ENCODE data around the gene TOM1L2. TPM values are rescaled to one million over a fixed set of nuclear protein-coding genes. Genes with fewer than 3 reads are reported as not detected.

TOM1L2 gene
- polyA plus RNA-seq, 1 donor from 2014 or later = 40.9 TPM

- Histone ChIP-seq H3F3A (ENCODE audit: insufficient read depth, low read length, poor library complexity, severe bottlenecking) (no peaks in the 10 kb centered on the region), H3K4me3 (ENCODE audit: low read length) (no peak overlapping the region), H3K79me2 (replicated peaks; ENCODE audit: insufficient read depth, low read length) (no peaks in the 10 kb centered on the region), H3K9me3 (ENCODE audit: low read length) (no peaks in the 10 kb centered on the region), H3K4me2 (ENCODE audit: low read length) (no peak overlapping the region), H3K27me3 (ENCODE audit: insufficient read depth, low read depth, low read length) (no peaks in the 10 kb centered on the region), H4K20me1 (ENCODE audit: insufficient read depth) (no peaks in the 10 kb centered on the region), H3K9me2 (ENCODE audit: insufficient read depth, low read length) (no peaks in the 10 kb centered on the region), H3K9ac (ENCODE audit: low read length) (no peak overlapping the region), H2AFZ (ENCODE audit: low read depth, low read length) (no peak overlapping the region), H3K36me3 (ENCODE audit: insufficient read depth, low read length) (no peaks in the 10 kb centered on the region), H3K27ac (ENCODE audit: low read length) (peak overlapping the region; percentile 71)
- TF ChIP-seq MXI1 (conservative IDR thresholded peaks at IDR 0.05; ENCODE audit: poor library complexity, severe bottlenecking) (no peak), EZH2 (IDR thresholded peaks at IDR 0.05; ENCODE audit: borderline replicate concordance, insufficient read depth, low read length, poor library complexity, severe bottlenecking) (no peak), POLR2AphosphoS5 (IDR thresholded peaks at IDR 0.05) (no peak), TAF1 (IDR thresholded peaks at IDR 0.05; ENCODE audit: low read depth) (no peak), EP300 (conservative IDR thresholded peaks at IDR 0.05; ENCODE audit: poor library complexity, severe bottlenecking) (no peak)
Measured at GRCh38 chr17:17883801-17884200, 88.4 kb downstream of the TOM1L2 start.

GRCh38 chr17:17882082-17882581 is 90.1 kb downstream of the TOM1L2 start:
- H3K27ac ChIP-seq (ENCODE audit: low read length) = peak overlapping the region; percentile 42
- H3K79me2 ChIP-seq (replicated peaks; ENCODE audit: insufficient read depth, low read length) = no peaks in the 10 kb centered on the region
- peak overlapping the region; percentile 35 for H3K9ac ChIP-seq (ENCODE audit: low read length)
- H3K36me3 ChIP-seq (ENCODE audit: insufficient read depth, low read length) = no peaks in the 10 kb centered on the region
- H3F3A ChIP-seq (ENCODE audit: insufficient read depth, low read length, poor library complexity, severe bottlenecking) = no peaks in the 10 kb centered on the region
- peak overlapping the region; percentile 39 for H3K4me3 ChIP-seq (ENCODE audit: low read length)
- TF ChIP-seq EP300 (conservative IDR thresholded peaks at IDR 0.05; ENCODE audit: poor library complexity, severe bottlenecking) = no peak
- TF ChIP-seq, protein P1, sequence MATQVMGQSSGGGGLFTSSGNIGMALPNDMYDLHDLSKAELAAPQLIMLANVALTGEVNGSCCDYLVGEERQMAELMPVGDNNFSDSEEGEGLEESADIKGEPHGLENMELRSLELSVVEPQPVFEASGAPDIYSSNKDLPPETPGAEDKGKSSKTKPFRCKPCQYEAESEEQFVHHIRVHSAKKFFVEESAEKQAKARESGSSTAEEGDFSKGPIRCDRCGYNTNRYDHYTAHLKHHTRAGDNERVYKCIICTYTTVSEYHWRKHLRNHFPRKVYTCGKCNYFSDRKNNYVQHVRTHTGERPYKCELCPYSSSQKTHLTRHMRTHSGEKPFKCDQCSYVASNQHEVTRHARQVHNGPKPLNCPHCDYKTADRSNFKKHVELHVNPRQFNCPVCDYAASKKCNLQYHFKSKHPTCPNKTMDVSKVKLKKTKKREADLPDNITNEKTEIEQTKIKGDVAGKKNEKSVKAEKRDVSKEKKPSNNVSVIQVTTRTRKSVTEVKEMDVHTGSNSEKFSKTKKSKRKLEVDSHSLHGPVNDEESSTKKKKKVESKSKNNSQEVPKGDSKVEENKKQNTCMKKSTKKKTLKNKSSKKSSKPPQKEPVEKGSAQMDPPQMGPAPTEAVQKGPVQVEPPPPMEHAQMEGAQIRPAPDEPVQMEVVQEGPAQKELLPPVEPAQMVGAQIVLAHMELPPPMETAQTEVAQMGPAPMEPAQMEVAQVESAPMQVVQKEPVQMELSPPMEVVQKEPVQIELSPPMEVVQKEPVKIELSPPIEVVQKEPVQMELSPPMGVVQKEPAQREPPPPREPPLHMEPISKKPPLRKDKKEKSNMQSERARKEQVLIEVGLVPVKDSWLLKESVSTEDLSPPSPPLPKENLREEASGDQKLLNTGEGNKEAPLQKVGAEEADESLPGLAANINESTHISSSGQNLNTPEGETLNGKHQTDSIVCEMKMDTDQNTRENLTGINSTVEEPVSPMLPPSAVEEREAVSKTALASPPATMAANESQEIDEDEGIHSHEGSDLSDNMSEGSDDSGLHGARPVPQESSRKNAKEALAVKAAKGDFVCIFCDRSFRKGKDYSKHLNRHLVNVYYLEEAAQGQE (IDR thresholded peaks at IDR 0.05; ENCODE audit: borderline replicate concordance) = no peak
- TF ChIP-seq SMC3 (conservative IDR thresholded peaks at IDR 0.05; ENCODE audit: poor library complexity) = no peak
- TF ChIP-seq TAF1 (IDR thresholded peaks at IDR 0.05; ENCODE audit: low read depth) = no peak
- no peaks in the 10 kb centered on the region for H3K9me3 ChIP-seq (ENCODE audit: low read length)
- H4K20me1 ChIP-seq (ENCODE audit: insufficient read depth) = no peaks in the 10 kb centered on the region
- no peak overlapping the region for H3K4me2 ChIP-seq (ENCODE audit: low read length)
- no peak overlapping the region for H2AFZ ChIP-seq (ENCODE audit: low read depth, low read length)
- no peaks in the 10 kb centered on the region for H3K9me2 ChIP-seq (ENCODE audit: insufficient read depth, low read length)
- no peaks in the 10 kb centered on the region for H3K27me3 ChIP-seq (ENCODE audit: insufficient read depth, low read depth, low read length)

DNA sequence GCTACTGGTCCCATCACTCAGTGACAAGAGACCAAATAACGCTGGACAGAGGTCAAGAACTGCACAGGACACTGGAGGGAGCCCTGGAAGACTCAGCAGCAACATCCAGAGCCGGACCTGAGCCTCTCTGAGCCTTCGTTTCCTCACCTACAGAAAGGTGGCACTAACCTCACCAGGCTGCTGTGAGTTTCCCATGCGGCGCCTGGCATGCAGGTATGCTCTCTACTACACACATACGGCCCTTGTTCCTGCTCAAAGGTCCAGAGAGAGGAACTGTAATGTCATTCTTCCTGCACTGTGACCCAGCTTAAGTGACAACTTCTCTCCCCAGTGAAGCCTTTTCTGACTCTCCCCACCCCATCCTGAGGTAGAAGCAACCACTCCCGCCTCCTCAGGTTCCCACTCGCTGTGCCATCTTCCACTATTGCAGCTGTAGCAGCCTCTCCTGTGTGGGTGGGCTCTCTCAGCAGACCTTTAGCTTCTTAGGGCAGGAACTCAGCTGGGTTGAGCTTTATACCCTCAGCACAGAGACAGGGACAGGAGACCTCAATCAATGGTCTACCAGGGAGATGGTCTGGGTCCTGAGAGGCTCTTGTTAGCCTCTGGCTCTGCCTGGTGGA is 91.5 kb downstream of the TOM1L2 start:
- H3K79me2 ChIP-seq (replicated peaks; ENCODE audit: insufficient read depth, low read length) = no peaks in the 10 kb centered on the region
- no peak overlapping the region for H3K4me2 ChIP-seq (ENCODE audit: low read length)
- no peak overlapping the region for H2AFZ ChIP-seq (ENCODE audit: low read depth, low read length)
- no peak overlapping the region for H3K27ac ChIP-seq (ENCODE audit: low read length)
- TF ChIP-seq MXI1 (conservative IDR thresholded peaks at IDR 0.05; ENCODE audit: poor library complexity, severe bottlenecking) (no peak), CTCF (IDR thresholded peaks at IDR 0.05; ENCODE audit: poor library complexity, severe bottlenecking) (no peak), TAF1 (IDR thresholded peaks at IDR 0.05; ENCODE audit: low read depth) (no peak), EZH2 (IDR thresholded peaks at IDR 0.05; ENCODE audit: borderline replicate concordance, insufficient read depth, low read length, poor library complexity, severe bottlenecking) (no peak), RAD21 (conservative IDR thresholded peaks at IDR 0.05) (no peak), SMC3 (conservative IDR thresholded peaks at IDR 0.05; ENCODE audit: poor library complexity) (no peak), EP300 (conservative IDR thresholded peaks at IDR 0.05; ENCODE audit: poor library complexity, severe bottlenecking) (no peak), POLR2AphosphoS5 (IDR thresholded peaks at IDR 0.05) (no peak)
- TF ChIP-seq, protein P1 (IDR thresholded peaks at IDR 0.05; ENCODE audit: borderline replicate concordance) = no peak
- H3K36me3 ChIP-seq (ENCODE audit: insufficient read depth, low read length) = no peaks in the 10 kb centered on the region
- H3K9me2 ChIP-seq (ENCODE audit: insufficient read depth, low read length) = no peaks in the 10 kb centered on the region
- H3K4me3 ChIP-seq (ENCODE audit: low read length) = no peak overlapping the region
- H3K27me3 ChIP-seq (ENCODE audit: insufficient read depth, low read depth, low read length) = no peaks in the 10 kb centered on the region
- no peaks in the 10 kb centered on the region for H3F3A ChIP-seq (ENCODE audit: insufficient read depth, low read length, poor library complexity, severe bottlenecking)
- no peaks in the 10 kb centered on the region for H3K9me3 ChIP-seq (ENCODE audit: low read length)
- H3K9ac ChIP-seq (ENCODE audit: low read length) = no peak overlapping the region
- no peaks in the 10 kb centered on the region for H4K20me1 ChIP-seq (ENCODE audit: insufficient read depth)

Data from neural cell (in vitro differentiated cells).